BE2C (cell line): ENCODE results near the gene CADM1.

Experiments used
- DNase-seq: peaks from one replicate; pipeline ENCODE4 v3.0.0-alpha.2; 2020
- H3K27me3 ChIP-seq: fragments of 250-450 bp; sonication (Bioruptor Pico); 2 replicates; pipeline ENCODE4 v1.5.1; 2020; ENCODE audit warnings: mild to moderate bottlenecking
- H3K36me3 ChIP-seq: fragments of 250-450 bp; sonication (Bioruptor Pico); 2 replicates; pipeline ENCODE4 v1.5.1; 2020; ENCODE audit warnings: mild to moderate bottlenecking
- H3K4me1 ChIP-seq: fragments of 250-450 bp; sonication (Bioruptor Pico); 2 replicates; pipeline ENCODE4 v1.5.1; 2020
- H3K4me3 ChIP-seq: 2 replicates; pipeline ENCODE4 v1.5.1; 2011; ENCODE audit warnings: low read depth, low read length
- H3K9me3 ChIP-seq: fragments of 250-450 bp; sonication (Bioruptor Pico); 2 replicates; pipeline ENCODE4 v1.5.1; 2020
- TF ChIP-seq, protein P1 (sequence below): IDR thresholded peaks from 2 replicates; pipeline ENCODE4 v1.5.1; 2012; ENCODE audit warnings: mild to moderate bottlenecking, low read depth, low read length

The CADM1 gene

DNA sequence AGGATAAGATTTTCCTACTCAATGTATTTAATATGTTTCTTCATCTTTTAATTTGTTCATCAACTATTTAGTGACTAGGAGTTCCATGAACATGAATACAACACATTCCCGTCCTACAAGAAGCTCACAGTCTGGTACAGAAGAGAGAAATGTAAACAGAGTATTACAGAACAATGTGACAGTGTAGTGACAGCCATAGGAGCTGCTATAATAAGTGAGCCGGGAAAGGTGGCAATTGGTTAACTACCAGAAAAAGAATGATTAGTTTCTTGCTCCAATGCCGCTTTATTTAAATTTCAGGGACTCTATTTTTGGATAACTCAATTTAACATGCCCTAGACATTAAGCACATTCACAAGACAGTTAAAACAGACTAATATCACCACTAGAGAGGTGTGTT, 192.3 kb downstream of the CADM1 start:
- Histone ChIP-seq H3K4me1 (peaks cover 11% of the 10 kb centered on the region), H3K9me3 (no peaks in the 10 kb centered on the region), H3K27me3 (no peaks in the 10 kb centered on the region), H3K36me3 (no peaks in the 10 kb centered on the region), H3K4me3 (no peak overlapping the region)
- no peak for DNase-seq
- TF ChIP-seq, protein P1, sequence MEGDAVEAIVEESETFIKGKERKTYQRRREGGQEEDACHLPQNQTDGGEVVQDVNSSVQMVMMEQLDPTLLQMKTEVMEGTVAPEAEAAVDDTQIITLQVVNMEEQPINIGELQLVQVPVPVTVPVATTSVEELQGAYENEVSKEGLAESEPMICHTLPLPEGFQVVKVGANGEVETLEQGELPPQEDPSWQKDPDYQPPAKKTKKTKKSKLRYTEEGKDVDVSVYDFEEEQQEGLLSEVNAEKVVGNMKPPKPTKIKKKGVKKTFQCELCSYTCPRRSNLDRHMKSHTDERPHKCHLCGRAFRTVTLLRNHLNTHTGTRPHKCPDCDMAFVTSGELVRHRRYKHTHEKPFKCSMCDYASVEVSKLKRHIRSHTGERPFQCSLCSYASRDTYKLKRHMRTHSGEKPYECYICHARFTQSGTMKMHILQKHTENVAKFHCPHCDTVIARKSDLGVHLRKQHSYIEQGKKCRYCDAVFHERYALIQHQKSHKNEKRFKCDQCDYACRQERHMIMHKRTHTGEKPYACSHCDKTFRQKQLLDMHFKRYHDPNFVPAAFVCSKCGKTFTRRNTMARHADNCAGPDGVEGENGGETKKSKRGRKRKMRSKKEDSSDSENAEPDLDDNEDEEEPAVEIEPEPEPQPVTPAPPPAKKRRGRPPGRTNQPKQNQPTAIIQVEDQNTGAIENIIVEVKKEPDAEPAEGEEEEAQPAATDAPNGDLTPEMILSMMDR: no peak

DNA sequence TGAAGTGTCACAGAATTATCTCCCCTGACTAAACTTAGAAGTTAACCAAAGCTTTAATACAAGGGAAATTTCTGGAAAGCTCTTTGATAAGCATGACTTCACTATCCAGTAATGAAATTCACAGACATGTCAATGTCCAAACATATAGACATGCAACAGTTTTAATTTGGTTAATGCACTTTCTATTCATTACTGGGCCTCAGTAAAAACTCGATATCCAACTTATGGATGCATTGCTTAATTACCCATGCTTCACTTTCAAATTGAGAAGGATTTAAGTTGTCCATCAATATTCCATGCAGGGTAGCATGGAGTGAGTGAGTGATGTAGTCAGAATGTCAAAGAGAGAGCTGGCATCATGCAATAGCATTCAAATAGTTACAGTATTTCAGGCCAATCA, 197.5 kb downstream of the CADM1 start:
- Histone ChIP-seq H3K36me3 (no peaks in the 10 kb centered on the region), H3K4me3 (no peak overlapping the region), H3K4me1 (peaks cover 22% of the 10 kb centered on the region), H3K9me3 (no peaks in the 10 kb centered on the region), H3K27me3 (no peaks in the 10 kb centered on the region)
- TF ChIP-seq, protein P1: no peak
- no peak for DNase-seq

DNA sequence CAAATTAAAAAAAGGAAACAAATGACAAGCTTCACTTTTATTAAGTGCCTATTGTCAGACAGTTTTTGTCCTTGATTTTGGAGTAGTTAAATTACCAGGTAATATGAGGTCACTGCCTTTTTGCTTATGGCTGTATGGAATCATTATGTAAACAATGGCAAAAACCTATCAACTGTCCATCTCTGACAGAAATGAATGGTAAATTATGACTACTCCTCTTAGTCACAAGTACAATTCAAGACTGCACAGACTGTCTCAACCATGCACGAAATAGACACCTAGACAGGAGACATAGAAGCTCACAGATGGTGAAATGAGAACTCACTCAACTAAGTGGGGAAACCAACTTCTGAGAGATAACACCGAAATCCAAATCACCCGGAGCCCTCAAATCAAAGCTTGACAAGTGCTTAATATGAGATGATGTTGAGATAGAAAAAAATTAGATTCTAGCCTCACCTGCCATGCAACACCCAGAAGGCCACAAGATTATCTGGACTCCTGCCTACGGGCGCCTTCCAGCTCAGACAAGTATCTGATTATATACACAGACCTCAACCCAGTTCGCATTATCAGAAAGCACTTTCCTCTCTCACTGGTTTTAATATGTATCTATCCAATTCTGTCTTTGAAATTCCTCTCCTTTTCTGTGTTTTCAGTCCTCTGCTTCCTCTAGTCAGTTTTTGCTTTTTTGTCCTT, 199.3 kb downstream of the CADM1 start:
- no peaks in the 10 kb centered on the region for H3K9me3 ChIP-seq
- H3K4me1 ChIP-seq: peaks cover 22% of the 10 kb centered on the region
- no peaks in the 10 kb centered on the region for H3K27me3 ChIP-seq
- DNase-seq: peak; percentile 50
- no peaks in the 10 kb centered on the region for H3K36me3 ChIP-seq
- H3K4me3 ChIP-seq: peak overlapping the region; percentile 9
- TF ChIP-seq, protein P1: no peak

DNA sequence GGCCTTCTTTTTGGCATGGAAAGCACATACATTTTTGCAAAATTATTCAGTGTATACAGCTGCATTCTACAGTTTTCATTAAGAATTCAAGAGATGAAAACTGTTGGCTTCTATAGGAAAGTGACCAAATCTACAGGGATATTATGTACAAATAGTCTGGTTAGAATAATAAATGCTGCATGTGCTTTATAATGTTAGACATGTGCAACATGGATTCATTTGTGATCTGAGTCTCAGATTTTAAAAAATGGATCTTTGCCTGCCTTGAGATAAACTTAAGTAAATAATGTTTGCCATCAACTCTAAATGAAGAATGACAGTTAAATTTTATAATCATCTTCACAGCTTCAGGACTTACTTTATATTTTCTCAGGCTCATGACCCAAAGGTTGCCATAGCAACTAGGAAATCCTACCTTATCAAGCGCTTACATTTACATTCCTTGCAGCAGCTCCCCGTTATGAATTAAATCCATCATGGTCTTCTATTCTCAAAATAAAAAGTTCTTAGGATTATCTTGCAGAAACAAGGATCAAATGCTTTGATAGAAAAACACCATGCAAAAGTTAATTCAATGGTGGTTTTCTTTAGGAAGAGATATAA, 200.2 kb downstream of the CADM1 start:
- no peaks in the 10 kb centered on the region for H3K36me3 ChIP-seq
- H3K4me3 ChIP-seq: no peak overlapping the region
- TF ChIP-seq, protein P1: no peak
- no peaks in the 10 kb centered on the region for H3K27me3 ChIP-seq
- DNase-seq: no peak
- H3K4me1 ChIP-seq: peaks cover 22% of the 10 kb centered on the region
- H3K9me3 ChIP-seq: no peaks in the 10 kb centered on the region

DNA sequence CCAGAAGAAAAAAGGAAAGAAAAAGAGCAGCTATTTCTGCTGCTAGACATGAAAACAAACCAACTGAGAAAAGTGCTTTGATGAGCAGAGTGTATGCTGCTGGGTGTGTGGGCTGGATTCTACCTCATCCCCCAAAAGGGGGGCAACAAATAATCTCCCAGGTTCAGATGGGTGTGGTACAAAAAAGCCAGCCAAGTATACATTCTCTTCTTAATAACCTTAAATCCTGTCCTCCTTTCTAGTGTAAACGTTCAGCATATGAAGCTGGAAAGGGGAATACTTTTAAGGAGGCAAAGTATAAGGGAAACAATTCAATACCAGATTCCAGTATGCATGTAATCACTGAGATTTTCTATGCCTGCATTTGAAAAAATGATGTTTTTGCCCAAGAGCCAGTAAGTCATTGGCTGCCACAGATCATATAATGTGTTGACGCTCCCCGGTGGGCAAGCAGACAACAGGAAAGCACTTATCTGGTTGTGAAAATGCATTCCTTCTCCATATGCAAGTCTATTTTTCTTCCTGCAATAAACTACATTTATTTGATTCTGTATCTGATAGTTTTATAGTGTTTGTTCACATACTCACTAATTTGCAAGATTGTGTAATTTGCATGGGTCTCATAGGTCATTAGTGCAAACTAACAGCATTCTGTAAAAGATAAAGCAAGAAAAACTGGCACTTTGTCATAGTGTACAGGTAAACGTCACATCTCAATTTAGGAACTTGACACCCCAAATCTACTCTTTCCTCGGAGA, 201.1 kb downstream of the CADM1 start:
- Histone ChIP-seq H3K27me3 (no peaks in the 10 kb centered on the region), H3K9me3 (no peaks in the 10 kb centered on the region), H3K4me1 (peaks cover 23% of the 10 kb centered on the region), H3K4me3 (no peak overlapping the region), H3K36me3 (peaks cover 3% of the 10 kb centered on the region; the same call in 1 of the 2 replicates)
- TF ChIP-seq, protein P1: no peak
- DNase-seq: no peak
